Activated T-helper 1 cell treated with anti-CD3 and anti-CD28 coated beads, Interleukin-12 subunit alpha, Interleukin-12 subunit beta, Interleukin-2, Interleukin-4 antibody, amounts not matched to agents 30 ng/mL and 10 ng/mL and 1 ng/mL, durations not matched to agents 14 hours and 24 hours and 36 hours (primary cell): Measurements from ENCODE around the gene OR9Q1. TPM values are rescaled to one million over a fixed set of nuclear protein-coding genes. Genes with fewer than 3 reads are reported as not detected.
"Not testable (repeated sequence)": the region's sequence is repeated elsewhere in the genome, so short reads cannot be mapped to it uniquely, and the experiment has no call there.

Experiments
- DNase-seq: peaks from one replicate; pipeline ENCODE4 v3.0.0; 2021; ENCODE audit warnings: low spot score
- H3K27ac Mint-ChIP-seq: one replicate; pipeline ENCODE4 v1.8.0; 2021; ENCODE audit warnings: mild to moderate bottlenecking, mixed read lengths
- H3K27me3 Mint-ChIP-seq: one replicate; pipeline ENCODE4 v1.8.0; 2022; ENCODE audit warnings: mild to moderate bottlenecking, moderate library complexity, mixed read lengths; ENCODE audit not compliant: insufficient read depth
- H3K36me3 Mint-ChIP-seq: one replicate; pipeline ENCODE4 v1.8.0; 2021; ENCODE audit warnings: low read depth, mixed read lengths
- H3K4me1 Mint-ChIP-seq: one replicate; pipeline ENCODE4 v1.8.0; 2021; ENCODE audit warnings: low read depth, mixed read lengths
- H3K4me3 Mint-ChIP-seq: one replicate; pipeline ENCODE4 v1.8.0; 2021; ENCODE audit warnings: mild to moderate bottlenecking, moderate library complexity, mixed read lengths
- H3K9me3 Mint-ChIP-seq: one replicate; pipeline ENCODE4 v1.8.0; 2021; ENCODE audit warnings: mixed read lengths
- intact Hi-C: fragments of 100-400 bp; cut with micrococcal nuclease; formaldehyde crosslinking; loops from one replicate; pipeline ENCODE4 v1.15.1; 2024
- total RNA-seq: library from RNA; stranded (reverse); gene quantifications from 2 replicates; pipeline ENCODE4 v1.2.3, GENCODE V29; 2022

The OR9Q1 gene
- not detected in 2 replicates for total RNA-seq

- no peaks in the 10 kb centered on the region for H3K4me1 Mint-ChIP-seq
- no peak for DNase-seq
- H3K27ac Mint-ChIP-seq: no peak within 1 kb of the TSS
- no peaks in the 10 kb centered on the region for H3K36me3 Mint-ChIP-seq
- H3K27me3 Mint-ChIP-seq: no peaks in the 10 kb centered on the region
- intact Hi-C loops: no loop called here
- H3K4me3 Mint-ChIP-seq: no peak within 1 kb of the TSS
- no peaks in the 10 kb centered on the region for H3K9me3 Mint-ChIP-seq
Measured at GRCh38 chr11:58023435-58023931, at the start of gene OR9Q1. Gene OR9Q1, plus strand, starts transcription at chr11:58023881. Its CDS starts 155,564 bp downstream, at chr11:58179445.

DNA sequence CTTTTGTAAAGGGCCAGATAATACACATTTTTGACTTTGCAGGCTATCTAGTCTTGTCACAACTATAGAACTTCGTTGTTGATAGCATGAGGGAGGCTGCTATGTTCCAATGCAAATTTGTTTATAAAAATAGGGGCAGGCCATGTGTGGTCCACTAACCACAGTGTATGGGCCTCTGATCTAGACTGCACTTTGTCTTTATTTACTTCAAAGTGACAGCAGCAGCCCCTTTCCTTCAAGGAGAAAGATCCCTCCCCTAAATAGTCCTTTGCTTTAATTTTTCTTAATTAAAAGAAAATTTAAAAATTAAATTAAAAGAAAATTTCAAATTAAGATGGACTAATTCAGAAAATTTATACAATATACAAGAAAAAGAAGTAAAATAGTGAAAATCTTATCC lies 49.5 kb upstream of the OR9Q1 start:
- H3K36me3 Mint-ChIP-seq: no peaks in the 10 kb centered on the region
- H3K27me3 Mint-ChIP-seq: peaks cover 2% of the 10 kb centered on the region
- no peak overlapping the region for H3K4me3 Mint-ChIP-seq
- no peak overlapping the region for H3K27ac Mint-ChIP-seq
- DNase-seq: no peak
- H3K4me1 Mint-ChIP-seq: no peaks in the 10 kb centered on the region
- intact Hi-C loops: no loop called here
- no peaks in the 10 kb centered on the region for H3K9me3 Mint-ChIP-seq

DNA sequence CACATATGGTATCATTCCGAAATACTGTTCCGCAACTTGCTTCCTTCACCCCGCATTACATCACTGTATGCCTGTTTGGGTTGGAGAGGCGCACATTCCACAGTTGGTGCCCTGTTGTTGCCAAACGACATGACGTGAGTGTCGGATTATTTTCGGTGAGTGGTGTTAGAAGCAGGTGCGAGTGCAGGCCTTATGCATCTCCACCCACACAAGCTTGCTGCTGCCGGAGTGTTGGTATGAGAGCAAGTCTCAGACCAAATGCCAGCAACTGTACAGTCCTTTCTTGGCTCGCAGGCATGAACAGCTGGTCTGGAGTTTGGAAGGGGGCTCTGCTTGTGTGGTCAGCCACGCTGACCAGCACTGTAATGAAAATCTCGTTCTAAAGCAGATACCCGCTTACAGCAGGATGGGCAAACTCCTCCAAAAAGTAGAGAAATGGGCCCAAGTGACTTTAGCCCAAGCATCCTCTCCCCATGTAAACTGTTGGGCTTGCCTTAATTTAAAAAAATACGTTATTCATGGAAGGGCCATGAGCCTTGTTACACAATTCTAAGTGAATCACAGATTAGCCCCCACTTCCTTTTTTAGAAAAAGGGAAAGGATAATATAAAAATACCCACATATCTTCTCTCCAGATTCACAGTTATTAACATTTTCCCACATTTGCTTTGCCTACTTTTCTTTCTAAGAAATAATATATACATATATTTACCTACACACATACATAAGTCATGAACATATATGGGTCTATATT lies 48.7 kb upstream of the OR9Q1 start:
- no peak for DNase-seq
- intact Hi-C loops: no loop called here
- H3K9me3 Mint-ChIP-seq: no peaks in the 10 kb centered on the region
- H3K27ac Mint-ChIP-seq: no peak overlapping the region
- H3K27me3 Mint-ChIP-seq: peaks cover 2% of the 10 kb centered on the region
- H3K4me1 Mint-ChIP-seq: no peaks in the 10 kb centered on the region
- H3K36me3 Mint-ChIP-seq: no peaks in the 10 kb centered on the region
- no peak overlapping the region for H3K4me3 Mint-ChIP-seq

- H3K4me1 Mint-ChIP-seq: no peaks in the 10 kb centered on the region
- peaks cover 2% of the 10 kb centered on the region for H3K27me3 Mint-ChIP-seq
- H3K36me3 Mint-ChIP-seq: no peaks in the 10 kb centered on the region
- no peak overlapping the region for H3K27ac Mint-ChIP-seq
- no peak overlapping the region for H3K4me3 Mint-ChIP-seq
- DNase-seq: no peak
- intact Hi-C loops: no loop called here
- no peaks in the 10 kb centered on the region for H3K9me3 Mint-ChIP-seq
Measured at GRCh38 chr11:57977709-57978108, 46.0 kb upstream of the OR9Q1 start.

GRCh38 chr11:57978686-57979531 lies 44.8 kb upstream of the OR9Q1 start:
- Mint-ChIP-seq H3K9me3 (no peaks in the 10 kb centered on the region), H3K4me1 (no peaks in the 10 kb centered on the region), H3K36me3 (no peaks in the 10 kb centered on the region), H3K27me3 (peaks cover 5% of the 10 kb centered on the region), H3K4me3 (no peak overlapping the region), H3K27ac (no peak overlapping the region)
- intact Hi-C loops: no loop called here
- DNase-seq: no peak

- no peak for DNase-seq
- no peaks in the 10 kb centered on the region for H3K4me1 Mint-ChIP-seq
- no peaks in the 10 kb centered on the region for H3K36me3 Mint-ChIP-seq
- peaks cover 4% of the 10 kb centered on the region for H3K27me3 Mint-ChIP-seq
- intact Hi-C loops: no loop called here
- H3K9me3 Mint-ChIP-seq: no peaks in the 10 kb centered on the region
- no peak overlapping the region for H3K4me3 Mint-ChIP-seq
- no peak overlapping the region for H3K27ac Mint-ChIP-seq
Measured at GRCh38 chr11:57979532-57980079, 44.1 kb upstream of the OR9Q1 start.

DNA sequence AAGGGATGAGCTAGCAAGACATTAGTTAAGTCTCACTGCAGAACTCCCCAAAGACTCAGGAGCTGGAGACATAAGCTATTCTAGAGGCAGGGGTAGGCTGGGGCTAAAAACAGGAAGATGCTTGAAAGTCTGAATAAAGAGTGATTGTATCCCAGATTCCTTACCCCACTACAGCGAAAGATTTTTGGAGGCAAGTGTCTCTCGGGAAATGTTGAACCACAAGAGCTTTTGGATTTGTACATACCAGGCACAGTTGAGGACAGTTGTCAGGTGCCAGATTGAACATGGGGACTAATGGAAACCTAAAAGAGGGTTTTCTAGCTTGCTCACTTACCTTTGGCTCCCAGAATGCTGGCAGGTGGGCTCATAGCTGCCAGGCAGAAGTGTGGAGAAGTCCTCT lies 43.5 kb upstream of the OR9Q1 start:
- Mint-ChIP-seq H3K36me3 (no peaks in the 10 kb centered on the region), H3K4me3 (no peak overlapping the region), H3K27ac (no peak overlapping the region), H3K4me1 (no peaks in the 10 kb centered on the region), H3K27me3 (peaks cover 3% of the 10 kb centered on the region), H3K9me3 (no peaks in the 10 kb centered on the region)
- DNase-seq: no peak
- intact Hi-C loops: no loop called here

- Mint-ChIP-seq H3K9me3 (no peaks in the 10 kb centered on the region), H3K27me3 (peaks cover 3% of the 10 kb centered on the region), H3K4me1 (no peaks in the 10 kb centered on the region), H3K27ac (no peak overlapping the region), H3K36me3 (no peaks in the 10 kb centered on the region), H3K4me3 (no peak overlapping the region)
- DNase-seq: no peak
- intact Hi-C loops: no loop called here
Measured at GRCh38 chr11:57981536-57981935, 42.1 kb upstream of the OR9Q1 start.

DNA sequence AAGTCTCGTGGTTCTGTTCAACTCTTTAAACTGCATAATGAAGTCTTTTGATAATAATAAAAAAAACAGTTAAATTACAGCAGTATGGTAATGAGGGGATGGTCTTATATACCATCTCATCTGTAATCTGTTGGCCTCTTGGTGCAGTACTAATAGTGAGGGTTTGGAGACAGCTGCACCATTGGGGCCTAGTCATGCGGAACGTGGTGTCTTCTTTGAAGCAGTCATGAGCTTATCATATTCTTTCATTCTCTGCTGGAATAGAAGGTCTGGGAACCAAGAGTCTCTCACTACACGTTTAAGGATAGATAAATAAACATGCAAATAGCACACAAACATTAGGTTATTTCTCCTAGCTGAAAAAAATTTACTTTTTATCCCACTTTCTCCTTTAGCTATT lies 40.9 kb upstream of the OR9Q1 start:
- H3K4me1 Mint-ChIP-seq: no peaks in the 10 kb centered on the region
- H3K36me3 Mint-ChIP-seq: no peaks in the 10 kb centered on the region
- intact Hi-C loops: no loop called here
- H3K27me3 Mint-ChIP-seq: peaks cover 3% of the 10 kb centered on the region
- H3K9me3 Mint-ChIP-seq: no peaks in the 10 kb centered on the region
- no peak for DNase-seq
- H3K4me3 Mint-ChIP-seq: no peak overlapping the region
- no peak overlapping the region for H3K27ac Mint-ChIP-seq

DNA sequence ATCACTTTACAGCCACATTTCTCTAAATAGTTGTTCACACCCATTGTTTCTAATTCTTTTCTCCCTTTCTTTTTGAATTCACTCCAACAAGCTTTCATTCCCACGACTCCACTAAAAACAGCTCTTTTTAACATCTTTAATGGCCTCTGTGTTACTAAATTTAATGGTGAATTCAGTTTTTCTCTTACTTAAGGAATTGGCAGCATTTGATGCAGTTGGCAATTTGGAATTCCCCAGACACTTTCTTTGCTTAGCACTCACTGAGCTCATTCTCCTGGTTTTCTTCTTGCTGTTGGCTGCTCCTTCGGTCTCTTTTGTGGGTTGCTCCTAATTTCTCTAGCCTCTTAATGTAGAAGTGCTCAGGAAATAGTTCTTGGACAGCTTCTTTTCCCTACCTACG lies 40.5 kb upstream of the OR9Q1 start:
- Mint-ChIP-seq H3K9me3 (no peaks in the 10 kb centered on the region), H3K27me3 (peaks cover 3% of the 10 kb centered on the region), H3K4me1 (no peaks in the 10 kb centered on the region), H3K36me3 (no peaks in the 10 kb centered on the region), H3K27ac (no peak overlapping the region), H3K4me3 (no peak overlapping the region)
- intact Hi-C loops: no loop called here
- DNase-seq: no peak

GRCh38 chr11:57999523-57999922 lies 24.2 kb upstream of the OR9Q1 start:
- H3K27ac Mint-ChIP-seq, DNase-seq, H3K36me3 Mint-ChIP-seq, H3K9me3 Mint-ChIP-seq, H3K27me3 Mint-ChIP-seq, intact Hi-C loops, H3K4me3 Mint-ChIP-seq, H3K4me1 Mint-ChIP-seq: not testable (repeated sequence)

DNA sequence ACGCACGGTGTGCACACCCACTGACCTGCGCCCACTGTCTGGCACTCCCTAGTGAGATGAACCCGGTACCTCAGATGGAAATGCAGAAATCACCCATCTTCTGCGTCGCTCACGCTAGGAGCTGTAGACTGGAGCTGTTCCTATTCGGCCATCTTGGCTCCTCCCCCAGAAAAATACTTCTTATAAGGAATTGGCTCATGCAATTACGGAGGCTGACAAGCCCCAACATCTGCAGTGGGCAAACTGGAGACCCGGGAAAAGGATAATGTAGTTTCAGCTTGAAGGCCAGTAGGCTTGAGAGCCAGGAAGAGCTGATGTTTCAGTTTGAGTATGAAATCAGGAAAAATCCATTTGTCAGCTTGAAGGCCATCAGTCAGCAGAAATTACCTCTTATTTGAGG lies 23.7 kb upstream of the OR9Q1 start:
- H3K27ac Mint-ChIP-seq, H3K36me3 Mint-ChIP-seq, DNase-seq, H3K4me3 Mint-ChIP-seq, H3K27me3 Mint-ChIP-seq, intact Hi-C loops, H3K4me1 Mint-ChIP-seq, H3K9me3 Mint-ChIP-seq: not testable (repeated sequence)

DNA sequence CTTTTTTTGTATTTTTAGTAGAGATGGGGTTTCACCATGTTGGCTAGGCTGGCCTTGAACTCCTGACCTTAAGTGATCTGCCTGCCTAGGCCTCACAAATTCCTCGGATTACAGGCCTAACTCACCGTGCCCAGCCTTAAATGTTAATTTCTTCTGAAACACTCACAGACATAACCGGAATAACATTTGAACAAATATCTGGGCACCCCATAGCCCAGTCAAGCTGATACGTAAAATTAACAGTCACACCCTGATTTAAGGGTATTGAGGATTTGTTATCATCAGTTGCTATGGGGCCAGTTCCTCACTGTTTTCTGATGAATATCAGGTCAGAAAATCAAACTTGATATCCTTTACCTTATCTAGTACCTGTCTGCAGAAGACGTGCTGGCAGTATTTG lies 23.0 kb upstream of the OR9Q1 start:
- Mint-ChIP-seq H3K4me3 (no peak overlapping the region), H3K36me3 (no peaks in the 10 kb centered on the region), H3K27ac (no peak overlapping the region), H3K4me1 (no peaks in the 10 kb centered on the region), H3K9me3 (no peaks in the 10 kb centered on the region), H3K27me3 (peaks cover 7% of the 10 kb centered on the region)
- no peak for DNase-seq
- intact Hi-C loops: no loop called here
